HEK293 (cell line): ENCODE measurements around the gene LIX1L.
A peak's percentile ranks its signal among the peaks of the same experiment; 100 is the strongest.

Experiments used
- CTCF ChIA-PET: fragments of 350-600 bp; formaldehyde crosslinking; extraction: SDS; loops from one replicate; lab custom pipeline; 2021; ENCODE audit warnings: antibody characterized with exemption; lab: Yijun Ruan, JAX
- POLR2A ChIA-PET: fragments of 300-600 bp; formaldehyde crosslinking; extraction: SDS; loops from one replicate; lab custom pipeline; 2020; ENCODE audit warnings: antibody characterized with exemption, inconsistent platforms; lab: Yijun Ruan, JAX
- H3K27ac ChIP-seq: fragments of 200-500 bp; sonication (Bioruptor generic); 2 replicates; pipeline ENCODE4 v1.5.1; 2014; ENCODE audit warnings: low read depth, low read length, control low read depth, inconsistent platforms; ENCODE audit errors: extremely low read depth
- H3K36me3 ChIP-seq, 2 experiments: fragments of 200-500 bp in 1 of 2; sonication (Bioruptor generic) in 1 of 2; 1 replicate in 1 of 2; 2 replicates in 1 of 2; pipeline ENCODE4 v1.5.1; 2014 to 2017; ENCODE audit warnings: inconsistent platforms in 2 of 2, low read length in 2 of 2; ENCODE audit not compliant: control insufficient read depth in 2 of 2, insufficient read depth in 1 of 2
- H3K4me1 ChIP-seq: fragments of 200-500 bp; sonication (Bioruptor generic); 2 replicates; pipeline ENCODE4 v1.5.1; 2014; ENCODE audit warnings: mild to moderate bottlenecking, low read length, inconsistent platforms; ENCODE audit not compliant: control insufficient read depth, insufficient read depth
- H3K4me3 ChIP-seq: 2 replicates; pipeline ENCODE4 v1.5.1; 2011; ENCODE audit warnings: low read depth, mild to moderate bottlenecking, control low read depth, low read length, moderate library complexity
- H3K9me3 ChIP-seq: fragments of 200-500 bp; sonication (Bioruptor generic); 2 replicates; pipeline ENCODE4 v1.5.1; 2014; ENCODE audit warnings: low read depth, low read length, inconsistent platforms; ENCODE audit not compliant: control insufficient read depth, insufficient read depth
- BCL11A ChIP-seq: fragments of 450-650 bp; formaldehyde crosslinking; IDR thresholded peaks from 2 replicates; pipeline ENCODE4 v1.5.1; 2016; ENCODE audit warnings: low read depth, missing biosample characterization, missing genetic modification characterization
- GLI4 ChIP-seq: fragments of 450-650 bp; formaldehyde crosslinking; IDR thresholded peaks from 2 replicates; pipeline ENCODE4 v1.5.1; 2016; ENCODE audit warnings: missing biosample characterization, missing genetic modification characterization
- GLIS2 ChIP-seq: fragments of 450-650 bp; formaldehyde crosslinking; IDR thresholded peaks from 2 replicates; pipeline ENCODE4 v1.5.1; 2016; ENCODE audit warnings: missing biosample characterization, missing genetic modification characterization
- HOXD13 ChIP-seq: sonication (generic); formaldehyde crosslinking; IDR thresholded peaks from 2 replicates; pipeline ENCODE4 v1.8.0; 2022; ENCODE audit warnings: missing genetic modification reagents, borderline replicate concordance
- KLF1 ChIP-seq: fragments of 450-650 bp; formaldehyde crosslinking; IDR thresholded peaks from 2 replicates; pipeline ENCODE4 v1.5.1; 2016; ENCODE audit warnings: missing biosample characterization, missing genetic modification characterization
- KLF9 ChIP-seq: fragments of 450-650 bp; formaldehyde crosslinking; IDR thresholded peaks from 2 replicates; pipeline ENCODE4 v1.5.1; 2016; ENCODE audit warnings: missing biosample characterization, missing genetic modification characterization, low read depth
- MYNN ChIP-seq: fragments of 450-650 bp; formaldehyde crosslinking; IDR thresholded peaks from 2 replicates; pipeline ENCODE4 v1.5.1; 2016; ENCODE audit warnings: missing biosample characterization, missing genetic modification characterization, borderline replicate concordance
- PBX3 ChIP-seq: sonication (generic); formaldehyde crosslinking; IDR thresholded peaks from 2 replicates; pipeline ENCODE4 v1.8.1; 2022; ENCODE audit warnings: mild to moderate bottlenecking, moderate library complexity, missing genetic modification reagents
- TRIM28 ChIP-seq: IDR thresholded peaks from 2 replicates; pipeline ENCODE4 v1.6.1; 2011; ENCODE audit warnings: low read length, control low read depth, borderline replicate concordance
- ZBTB1 ChIP-seq: fragments of 450-650 bp; formaldehyde crosslinking; IDR thresholded peaks from 2 replicates; pipeline ENCODE4 v1.5.1; 2016; ENCODE audit warnings: missing biosample characterization, missing genetic modification characterization
- ZEB2 ChIP-seq: fragments of 450-650 bp; formaldehyde crosslinking; IDR thresholded peaks from 2 replicates; pipeline ENCODE4 v1.5.1; 2016; ENCODE audit warnings: missing biosample characterization, missing genetic modification characterization
- ZFP41 ChIP-seq: fragments of 450-650 bp; formaldehyde crosslinking; IDR thresholded peaks from 2 replicates; pipeline ENCODE4 v1.5.1; 2016; ENCODE audit warnings: missing biosample characterization, missing genetic modification characterization, borderline replicate concordance
- ZNF133 ChIP-seq: fragments of 450-650 bp; formaldehyde crosslinking; IDR thresholded peaks from 2 replicates; pipeline ENCODE4 v1.5.1; 2016; ENCODE audit warnings: missing biosample characterization, missing genetic modification characterization
- ZNF211 ChIP-seq: fragments of 450-650 bp; formaldehyde crosslinking; IDR thresholded peaks from 2 replicates; pipeline ENCODE4 v1.5.1; 2016; ENCODE audit warnings: low read depth, missing biosample characterization, missing genetic modification characterization
- ZNF223 ChIP-seq: fragments of 450-650 bp; formaldehyde crosslinking; IDR thresholded peaks from 2 replicates; pipeline ENCODE4 v1.5.1; 2016; ENCODE audit warnings: missing biosample characterization, missing genetic modification characterization
- ZNF354C ChIP-seq: fragments of 450-650 bp; formaldehyde crosslinking; IDR thresholded peaks from 2 replicates; pipeline ENCODE4 v1.5.1; 2016; ENCODE audit warnings: missing biosample characterization, missing genetic modification characterization, low read depth, borderline replicate concordance
- ZNF449 ChIP-seq: fragments of 450-650 bp; formaldehyde crosslinking; IDR thresholded peaks from 2 replicates; pipeline ENCODE4 v1.5.1; 2017; ENCODE audit warnings: missing biosample characterization, mild to moderate bottlenecking, missing genetic modification characterization, moderate library complexity
- ZNF513 ChIP-seq: fragments of 450-650 bp; IDR thresholded peaks from 2 replicates; pipeline ENCODE4 v1.5.1; 2018; ENCODE audit warnings: missing biosample characterization, missing genetic modification characterization
- ZNF518A ChIP-seq: fragments of 450-650 bp; formaldehyde crosslinking; conservative IDR thresholded peaks from 2 replicates; pipeline ENCODE4 v1.5.1; 2016; ENCODE audit warnings: low read depth, missing biosample characterization, missing genetic modification characterization
- ZNF571 ChIP-seq: fragments of 450-650 bp; formaldehyde crosslinking; IDR thresholded peaks from 2 replicates; pipeline ENCODE4 v1.5.0; 2017; ENCODE audit warnings: missing biosample characterization, missing genetic modification characterization
- ZNF621 ChIP-seq: fragments of 450-650 bp; formaldehyde crosslinking; IDR thresholded peaks from 2 replicates; pipeline ENCODE4 v1.5.1; 2017; ENCODE audit warnings: missing biosample characterization, missing genetic modification characterization
- ZNF623 ChIP-seq: fragments of 450-650 bp; formaldehyde crosslinking; IDR thresholded peaks from 2 replicates; pipeline ENCODE4 v1.5.1; 2016; ENCODE audit warnings: missing biosample characterization, missing genetic modification characterization
- ZNF624 ChIP-seq: fragments of 450-650 bp; formaldehyde crosslinking; IDR thresholded peaks from 2 replicates; pipeline ENCODE4 v1.5.1; 2017; ENCODE audit warnings: missing biosample characterization, missing genetic modification characterization
- ZNF707 ChIP-seq: fragments of 450-650 bp; formaldehyde crosslinking; IDR thresholded peaks from 2 replicates; pipeline ENCODE4 v1.5.1; 2016; ENCODE audit warnings: missing biosample characterization, missing genetic modification characterization
- TF ChIP-seq, protein P1 (sequence below): fragments of 450-650 bp; formaldehyde crosslinking; IDR thresholded peaks from 2 replicates; pipeline ENCODE4 v1.5.1; 2016; ENCODE audit warnings: missing biosample characterization, missing genetic modification characterization
- TF ChIP-seq, protein P2 (sequence below): fragments of 450-650 bp; formaldehyde crosslinking; IDR thresholded peaks from 2 replicates; pipeline ENCODE4 v1.5.0; 2017; ENCODE audit warnings: missing biosample characterization, missing genetic modification characterization, borderline replicate concordance

Gene LIX1L

GRCh38 chr1:145885738-145886287 is 72.0 kb downstream of the LIX1L start, which contains the start of gene ANKRD35:
ANKRD35 (minus strand) TSS chr1:145885866; CDS start chr1:145885758, 108 bp downstream.
- ChIA-PET POLR2A (interaction anchor here (0.6 to 1.5 kb wide), 4 partner anchors 26 to 78 kb away, joined by 3 to 5 read pairs (median 3); partner anchors contain the start of genes ANKRD34A and POLR3GL), CTCF (interaction anchor here (0.6 to 11.9 kb wide), 7 partner anchors 10 to 121 kb away, joined by 3 to 222 read pairs (median 4); partner anchors contain the start of genes ITGA10 and PIAS3)
- no peaks in the 10 kb centered on the region for H3K36me3 ChIP-seq
- no peak within 1 kb of the TSS for H3K27ac ChIP-seq
- H3K4me1 ChIP-seq, result peaks cover 4% of the 10 kb centered on the region
- no peaks in the 10 kb centered on the region for H3K9me3 ChIP-seq
- peak within 1 kb of the TSS; percentile 70 for H3K4me3 ChIP-seq
- TF ChIP-seq ZNF707 (tag by site-specific recombination) (no peak), KLF9 (tag by site-specific recombination) (peak; percentile 43; the same call in 1 of the 2 replicates), ZFP41 (no peak), ZNF211 (tag by site-specific recombination) (no peak), MYNN (no peak), ZNF623 (tag by site-specific recombination) (no peak), ZNF133 (tag by site-specific recombination) (no peak), BCL11A (tag by site-specific recombination) (no peak), ZNF354C (tag by site-specific recombination) (no peak), ZEB2 (tag by site-specific recombination) (no peak), KLF1 (peak; percentile 84), ZNF518A (tag by site-specific recombination) (no peak), ZBTB1 (no peak), ZNF449 (tag by site-specific recombination) (no peak), GLI4 (tag by site-specific recombination) (no peak), HOXD13 (CRISPR knock-in tag) (no peak), ZNF621 (tag by site-specific recombination) (no peak), ZNF624 (tag by site-specific recombination) (no peak), PBX3 (CRISPR knock-in tag) (no peak), ZNF513 (tag by site-specific recombination) (no peak), ZNF223 (tag by site-specific recombination) (no peak), GLIS2 (tag by site-specific recombination) (0 out of 2 replicates have a peak, but pooled peaks have one; percentile 29), TRIM28 (no peak), ZNF571 (tag by site-specific recombination) (no peak)
- TF ChIP-seq, protein P1, sequence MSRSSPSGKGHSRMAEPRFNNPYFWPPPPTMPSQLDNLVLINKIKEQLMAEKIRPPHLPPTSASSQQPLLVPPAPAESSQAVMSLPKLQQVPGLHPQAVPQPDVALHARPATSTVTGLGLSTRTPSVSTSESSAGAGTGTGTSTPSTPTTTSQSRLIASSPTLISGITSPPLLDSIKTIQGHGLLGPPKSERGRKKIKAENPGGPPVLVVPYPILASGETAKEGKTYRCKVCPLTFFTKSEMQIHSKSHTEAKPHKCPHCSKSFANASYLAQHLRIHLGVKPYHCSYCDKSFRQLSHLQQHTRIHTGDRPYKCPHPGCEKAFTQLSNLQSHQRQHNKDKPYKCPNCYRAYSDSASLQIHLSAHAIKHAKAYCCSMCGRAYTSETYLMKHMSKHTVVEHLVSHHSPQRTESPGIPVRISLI (tag by site-specific recombination), result no peak
- TF ChIP-seq, protein P2, sequence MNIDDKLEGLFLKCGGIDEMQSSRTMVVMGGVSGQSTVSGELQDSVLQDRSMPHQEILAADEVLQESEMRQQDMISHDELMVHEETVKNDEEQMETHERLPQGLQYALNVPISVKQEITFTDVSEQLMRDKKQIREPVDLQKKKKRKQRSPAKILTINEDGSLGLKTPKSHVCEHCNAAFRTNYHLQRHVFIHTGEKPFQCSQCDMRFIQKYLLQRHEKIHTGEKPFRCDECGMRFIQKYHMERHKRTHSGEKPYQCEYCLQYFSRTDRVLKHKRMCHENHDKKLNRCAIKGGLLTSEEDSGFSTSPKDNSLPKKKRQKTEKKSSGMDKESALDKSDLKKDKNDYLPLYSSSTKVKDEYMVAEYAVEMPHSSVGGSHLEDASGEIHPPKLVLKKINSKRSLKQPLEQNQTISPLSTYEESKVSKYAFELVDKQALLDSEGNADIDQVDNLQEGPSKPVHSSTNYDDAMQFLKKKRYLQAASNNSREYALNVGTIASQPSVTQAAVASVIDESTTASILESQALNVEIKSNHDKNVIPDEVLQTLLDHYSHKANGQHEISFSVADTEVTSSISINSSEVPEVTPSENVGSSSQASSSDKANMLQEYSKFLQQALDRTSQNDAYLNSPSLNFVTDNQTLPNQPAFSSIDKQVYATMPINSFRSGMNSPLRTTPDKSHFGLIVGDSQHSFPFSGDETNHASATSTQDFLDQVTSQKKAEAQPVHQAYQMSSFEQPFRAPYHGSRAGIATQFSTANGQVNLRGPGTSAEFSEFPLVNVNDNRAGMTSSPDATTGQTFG (tag by site-specific recombination), result no peak
